HepG2 (cell line): Measurements from ENCODE around the gene SRSF2. TPM values are rescaled to one million over a fixed set of nuclear protein-coding genes. Genes with fewer than 3 reads are reported as not detected.

Source experiments
- ARID3A ChIP-seq: IDR thresholded peaks from 2 replicates; pipeline ENCODE4 v1.6.1; 2012; ENCODE audit warnings: low read depth, low read length, improper control_type of control experiment
- BCL6 ChIP-seq: IDR thresholded peaks from 2 replicates; pipeline ENCODE4 v1.6.1; 2016; ENCODE audit warnings: missing genetic modification reagents, missing compliant biosample characterization
- CBX2 ChIP-seq, 2 experiments: fragments of 200-600 bp in 1 of 2; sonication (generic); formaldehyde crosslinking in 1 of 2; IDR thresholded peaks; 2 replicates each; pipeline versions ENCODE4 v1.7.0 to v1.8.1; 2018 to 2022; ENCODE audit warnings: low read depth in 2 of 2, low read length in 1 of 2, mild to moderate bottlenecking in 1 of 2, missing genetic modification reagents in 1 of 2
- CREB3 ChIP-seq: sonication (generic); formaldehyde crosslinking; IDR thresholded peaks from 2 replicates; pipeline ENCODE4 v1.5.0; 2020; ENCODE audit warnings: missing genetic modification reagents
- GABPB1 ChIP-seq: IDR thresholded peaks from 2 replicates; pipeline ENCODE4 v1.6.1; 2016; ENCODE audit warnings: mild to moderate bottlenecking, missing genetic modification reagents, moderate library complexity, missing compliant biosample characterization
- GLI4 ChIP-seq: sonication (generic); formaldehyde crosslinking; IDR thresholded peaks from 2 replicates; pipeline ENCODE4 v1.5.1; 2020; ENCODE audit warnings: missing genetic modification reagents, mild to moderate bottlenecking, moderate library complexity, borderline replicate concordance
- JUND ChIP-seq: sonication (generic); formaldehyde crosslinking; IDR thresholded peaks from 2 replicates; pipeline ENCODE4 v1.8.0; 2022; ENCODE audit warnings: mild to moderate bottlenecking, missing genetic modification reagents
- KDM5A ChIP-seq: fragments of 200-600 bp; sonication (generic); IDR thresholded peaks from 2 replicates; pipeline ENCODE4 v1.7.0; 2018; ENCODE audit warnings: antibody characterized with exemption, mild to moderate bottlenecking, low read length, borderline replicate concordance
- PAF1 ChIP-seq: IDR thresholded peaks from 2 replicates; pipeline ENCODE4 v1.6.1; 2016; ENCODE audit warnings: missing genetic modification reagents, missing compliant biosample characterization
- POLR2A ChIP-seq, 2 experiments: IDR thresholded peaks; 2 replicates each; pipeline ENCODE4 v1.6.1; 2011; ENCODE audit warnings: low read depth in 2 of 2, low read length in 2 of 2, mild to moderate bottlenecking in 1 of 2, moderate library complexity in 1 of 2; ENCODE audit not compliant: insufficient read depth in 1 of 2
- RBM22 ChIP-seq: fragments of 200-400 bp; formaldehyde crosslinking; optimal IDR thresholded peaks from 2 replicates; pipeline ENCODE3; 2017; ENCODE audit warnings: mild to moderate bottlenecking, low read length, moderate library complexity
- SALL2 ChIP-seq: sonication (generic); formaldehyde crosslinking; IDR thresholded peaks from 2 replicates; pipeline ENCODE4 v1.8.1; 2023; ENCODE audit warnings: mild to moderate bottlenecking, missing genetic modification reagents, inconsistent platforms
- SATB2 ChIP-seq: sonication (generic); formaldehyde crosslinking; IDR thresholded peaks from 2 replicates; pipeline ENCODE4 v1.5.0; 2020; ENCODE audit warnings: missing genetic modification reagents
- SIN3A ChIP-seq: IDR thresholded peaks from 2 replicates; pipeline ENCODE4 v1.6.1; 2011; ENCODE audit warnings: low read depth, mild to moderate bottlenecking, control low read depth, low read length, borderline replicate concordance
- SRSF1 ChIP-seq: fragments of 200-400 bp; formaldehyde crosslinking; optimal IDR thresholded peaks from 2 replicates; pipeline ENCODE3; 2017; ENCODE audit warnings: mild to moderate bottlenecking, low read depth, low read length, moderate library complexity
- TGIF2 ChIP-seq: IDR thresholded peaks from 2 replicates; pipeline ENCODE4 v1.6.1; 2016; ENCODE audit warnings: control low read depth, missing compliant biosample characterization
- XRCC5 ChIP-seq: fragments of 200-400 bp; formaldehyde crosslinking; optimal IDR thresholded peaks from 2 replicates; pipeline ENCODE3; 2017; ENCODE audit warnings: mild to moderate bottlenecking, low read length
- ZC3H13 ChIP-seq: sonication (generic); formaldehyde crosslinking; IDR thresholded peaks from 2 replicates; pipeline ENCODE4 v1.8.1; 2023; ENCODE audit warnings: mild to moderate bottlenecking, missing genetic modification reagents, moderate library complexity
- ZHX1 ChIP-seq: sonication (generic); formaldehyde crosslinking; IDR thresholded peaks from 2 replicates; pipeline ENCODE4 v1.8.1; 2022; ENCODE audit warnings: low read depth, mild to moderate bottlenecking, missing genetic modification reagents
- ZMYM2 ChIP-seq: sonication (generic); formaldehyde crosslinking; IDR thresholded peaks from 2 replicates; pipeline ENCODE4 v1.8.0; 2022; ENCODE audit warnings: mild to moderate bottlenecking, missing genetic modification reagents
- ZNF431 ChIP-seq: sonication (generic); formaldehyde crosslinking; IDR thresholded peaks from 2 replicates; pipeline ENCODE4 v1.9.0; 2022; ENCODE audit warnings: missing genetic modification reagents, low read depth, mild to moderate bottlenecking, borderline replicate concordance
- ZNF441 ChIP-seq: sonication (generic); formaldehyde crosslinking; IDR thresholded peaks from 2 replicates; pipeline ENCODE4 v1.7.0; 2021; ENCODE audit warnings: missing genetic modification reagents, borderline replicate concordance
- ZNF737 ChIP-seq: sonication (generic); formaldehyde crosslinking; IDR thresholded peaks from 2 replicates; pipeline ENCODE4 v1.5.0; 2020; ENCODE audit warnings: missing genetic modification reagents, mild to moderate bottlenecking, borderline replicate concordance
- ZNF879 ChIP-seq: sonication (generic); formaldehyde crosslinking; IDR thresholded peaks from 2 replicates; pipeline ENCODE4 v1.8.1; 2023; ENCODE audit warnings: missing genetic modification reagents
- ZSCAN25 ChIP-seq: sonication (generic); formaldehyde crosslinking; IDR thresholded peaks from 2 replicates; pipeline ENCODE4 v1.8.0; 2022; ENCODE audit warnings: mild to moderate bottlenecking, missing genetic modification reagents
- polyA plus RNA-seq, 8 experiments: library from polyadenylated mRNA; depleted of rRNA in 3 of 8; stranded (reverse) in 7 of 8; unstranded in 1 of 8; fragments of >200 nt; fragmentation: Illumina TruSeq in 4 of 8; extraction: Trizol in 4 of 8; gene quantifications; 2 replicates each; pipeline versions ENCODE4 v1.2.1 to v1.2.3, GENCODE V29; 2011 to 2016; ENCODE audit warnings: low read depth in 4 of 8, missing spikeins in 1 of 8, mixed read lengths in 1 of 8; ENCODE audit not compliant: insufficient read depth in 1 of 8
- total RNA-seq, 5 experiments: library from RNA; depleted of rRNA; stranded (reverse); fragments of >200 nt; fragmentation: Illumina TruSeq; extraction: Trizol; gene quantifications; 2 replicates each; pipeline ENCODE4 v1.2.3, GENCODE V29; 2016; ENCODE audit warnings: low read depth in 1 of 5

The SRSF2 gene
- total and polyA plus RNA-seq, 2 of the 13 experiments (the other 11 are each of a cell fraction or from before 2014, with no cell fraction given) = 306 to 319 TPM

GRCh38 chr17:76732734-76733617 lies 4.2 kb downstream of the SRSF2 start (continued):
- TF ChIP-seq ZHX1 (CRISPR knock-in tag) (no peak), KDM5A (0 out of 2 replicates have a peak, but pooled peaks have one; percentile 17), RBM22 (peak; percentile 99), XRCC5 (no peak), SIN3A (no peak), GABPB1 (no peak), BCL6 (CRISPR knock-in tag) (0 out of 2 replicates have a peak, but pooled peaks have one; percentile 18), SRSF1 (no peak), CREB3 (CRISPR knock-in tag) (0 out of 2 replicates have a peak, but pooled peaks have one; percentile 9), ZMYM2 (CRISPR knock-in tag) (no peak), ZNF737 (CRISPR knock-in tag) (no peak), ARID3A (no peak; the same call in 1 of the 2 replicates), ZNF441 (no peak), CBX2 (IDR thresholded peaks at IDR 0.05; ENCODE audit: low read depth, low read length) (no peak), CBX2 (CRISPR knock-in tag; IDR thresholded peaks at IDR 0.05; ENCODE audit: low read depth) (no peak), ZNF431 (CRISPR knock-in tag) (no peak), TGIF2 (CRISPR knock-in tag) (no peak), POLR2A (IDR thresholded peaks at IDR 0.05; ENCODE audit: insufficient read depth in 1 of 2, low read depth in 2 of 2, low read length in 2 of 2) (peak; percentile 55 to 64; a peak in 2 of 4 replicates), SATB2 (CRISPR knock-in tag) (no peak), SALL2 (CRISPR knock-in tag) (no peak), ZNF879 (CRISPR knock-in tag) (no peak), GLI4 (CRISPR knock-in tag) (no peak), PAF1 (CRISPR knock-in tag) (peak; percentile 28; the same call in 1 of the 2 replicates), ZC3H13 (CRISPR knock-in tag) (peak; percentile 82; the same call in 1 of the 2 replicates), JUND (CRISPR knock-in tag) (no peak), ZSCAN25 (CRISPR knock-in tag) (no peak)
